GM12874 (cell line): Measurements from ENCODE around the gene PTPRD.

ENCODE experiments used
- TF ChIP-seq, protein P1 (sequence below): IDR thresholded peaks from 2 replicates; pipeline ENCODE4 v1.5.1; 2011; ENCODE audit warnings: low read depth, mild to moderate bottlenecking, control low read depth, low read length, moderate library complexity; ENCODE audit not compliant: insufficient read depth

PTPRD gene

DNA sequence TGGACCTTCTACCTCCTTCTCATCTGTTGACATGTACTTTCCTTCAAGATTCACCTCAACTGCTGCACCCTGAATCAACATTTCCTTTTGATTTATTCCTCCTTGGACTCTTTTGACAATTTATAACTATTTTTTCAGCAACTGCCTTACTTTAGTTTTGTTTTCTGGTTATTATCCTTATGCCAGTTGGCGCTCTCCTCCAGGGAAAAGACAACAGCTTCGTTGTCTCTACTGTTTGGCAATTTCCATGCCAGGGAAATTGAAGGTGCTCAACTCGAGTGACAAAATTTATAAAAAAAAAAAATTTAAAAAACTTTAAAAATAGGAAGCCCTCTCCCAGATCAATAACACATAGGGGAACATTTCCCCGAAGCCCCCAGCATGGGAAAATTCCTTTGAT, 2264.0 kb downstream of the PTPRD start:
- TF ChIP-seq, protein P1, sequence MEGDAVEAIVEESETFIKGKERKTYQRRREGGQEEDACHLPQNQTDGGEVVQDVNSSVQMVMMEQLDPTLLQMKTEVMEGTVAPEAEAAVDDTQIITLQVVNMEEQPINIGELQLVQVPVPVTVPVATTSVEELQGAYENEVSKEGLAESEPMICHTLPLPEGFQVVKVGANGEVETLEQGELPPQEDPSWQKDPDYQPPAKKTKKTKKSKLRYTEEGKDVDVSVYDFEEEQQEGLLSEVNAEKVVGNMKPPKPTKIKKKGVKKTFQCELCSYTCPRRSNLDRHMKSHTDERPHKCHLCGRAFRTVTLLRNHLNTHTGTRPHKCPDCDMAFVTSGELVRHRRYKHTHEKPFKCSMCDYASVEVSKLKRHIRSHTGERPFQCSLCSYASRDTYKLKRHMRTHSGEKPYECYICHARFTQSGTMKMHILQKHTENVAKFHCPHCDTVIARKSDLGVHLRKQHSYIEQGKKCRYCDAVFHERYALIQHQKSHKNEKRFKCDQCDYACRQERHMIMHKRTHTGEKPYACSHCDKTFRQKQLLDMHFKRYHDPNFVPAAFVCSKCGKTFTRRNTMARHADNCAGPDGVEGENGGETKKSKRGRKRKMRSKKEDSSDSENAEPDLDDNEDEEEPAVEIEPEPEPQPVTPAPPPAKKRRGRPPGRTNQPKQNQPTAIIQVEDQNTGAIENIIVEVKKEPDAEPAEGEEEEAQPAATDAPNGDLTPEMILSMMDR: no peak

DNA sequence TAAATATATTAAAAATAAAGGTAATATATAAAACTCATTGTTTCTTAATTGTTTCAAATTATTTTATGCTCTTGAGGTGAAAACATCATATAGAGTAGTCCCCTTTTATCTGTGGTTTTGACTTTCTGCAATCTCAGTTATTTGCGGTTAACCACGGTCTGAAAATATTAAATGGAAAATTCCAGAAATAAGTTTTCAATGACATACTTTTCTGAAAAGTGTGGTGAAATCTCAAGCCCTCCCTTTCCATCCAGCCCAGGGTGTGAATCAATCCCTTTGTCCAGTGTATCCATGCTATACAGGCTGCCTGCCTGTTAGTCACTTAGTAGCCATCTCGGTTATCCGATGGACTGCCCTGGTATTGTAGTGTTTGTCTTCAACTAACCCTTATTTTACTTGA, 2266.5 kb downstream of the PTPRD start:
- TF ChIP-seq, protein P1: no peak

DNA sequence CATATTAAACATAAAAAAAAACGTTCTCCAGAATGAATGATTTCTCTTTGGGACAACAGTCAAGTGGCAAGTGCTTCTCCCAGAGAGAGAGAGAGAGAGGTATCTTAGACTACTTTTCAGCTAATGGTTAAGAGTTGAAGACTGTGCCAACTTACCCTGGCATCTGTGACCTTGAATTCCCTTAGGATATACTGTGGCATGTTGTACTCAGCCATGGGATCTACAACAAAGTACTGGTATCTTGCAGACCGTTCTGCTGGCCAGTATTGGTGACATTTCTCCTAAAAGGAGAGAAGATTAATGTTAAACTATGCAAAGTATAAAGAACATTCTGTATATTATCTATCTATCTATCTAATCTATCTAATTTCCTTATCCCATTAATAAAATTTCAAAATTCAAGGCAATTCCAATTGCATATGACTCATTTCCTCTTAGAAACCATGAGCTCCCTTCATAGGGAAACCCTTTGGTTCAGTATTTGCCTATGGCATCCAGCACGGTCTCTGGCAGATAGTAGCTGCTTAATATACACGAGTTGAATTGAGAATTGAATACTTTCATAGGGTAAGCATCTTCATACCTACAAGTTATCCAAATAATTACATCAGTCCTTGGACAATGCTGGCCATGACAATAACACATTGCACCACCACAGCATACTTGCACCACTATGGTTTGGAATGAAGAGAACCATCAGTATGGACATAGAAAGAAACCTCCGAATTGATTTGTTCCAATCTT, 2273.9 kb downstream of the PTPRD start:
- TF ChIP-seq, protein P1: no peak

DNA sequence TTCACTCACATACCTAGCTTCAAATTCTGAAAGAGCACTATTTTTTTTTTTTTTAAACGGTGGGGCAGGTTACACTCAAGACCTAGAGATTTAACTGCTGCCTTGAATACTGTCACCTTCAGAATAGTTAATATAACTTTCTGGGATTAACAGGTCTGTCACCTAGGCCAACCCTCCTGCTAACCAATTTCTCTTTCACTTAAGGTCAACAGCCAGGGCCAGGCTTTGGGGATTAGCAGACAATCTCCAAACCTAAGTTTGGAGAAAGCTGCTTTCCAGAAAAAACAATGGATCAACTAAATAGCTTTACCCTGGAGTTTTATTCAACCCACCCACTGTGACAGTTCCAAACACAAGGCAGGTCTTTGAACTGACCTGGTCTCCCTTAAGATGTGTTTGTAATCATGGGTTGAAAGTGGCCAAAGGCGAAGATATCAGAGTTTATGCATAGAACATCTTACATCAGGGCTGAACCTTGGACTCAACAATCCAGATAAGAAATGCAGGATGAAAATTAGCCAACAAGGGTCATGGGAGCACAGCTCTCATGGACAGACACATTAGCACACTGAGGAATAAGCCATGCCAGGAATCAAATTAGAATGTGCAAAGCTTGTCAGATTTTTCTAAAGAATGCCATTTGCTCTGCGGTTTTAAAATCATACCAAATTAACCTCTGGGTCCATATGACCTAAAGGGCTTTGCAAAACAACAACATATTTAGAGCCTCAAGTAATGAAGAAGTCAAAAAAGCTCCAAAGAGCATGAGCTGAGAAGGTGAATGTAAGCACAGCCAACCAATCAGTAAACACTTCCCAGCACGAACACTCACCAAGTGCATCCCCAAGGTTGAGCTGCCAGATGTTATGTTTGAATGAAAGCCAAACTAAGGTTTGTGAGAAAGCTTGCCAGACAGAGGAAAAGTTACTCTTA, 2274.7 kb downstream of the PTPRD start:
- TF ChIP-seq, protein P1: no peak

DNA sequence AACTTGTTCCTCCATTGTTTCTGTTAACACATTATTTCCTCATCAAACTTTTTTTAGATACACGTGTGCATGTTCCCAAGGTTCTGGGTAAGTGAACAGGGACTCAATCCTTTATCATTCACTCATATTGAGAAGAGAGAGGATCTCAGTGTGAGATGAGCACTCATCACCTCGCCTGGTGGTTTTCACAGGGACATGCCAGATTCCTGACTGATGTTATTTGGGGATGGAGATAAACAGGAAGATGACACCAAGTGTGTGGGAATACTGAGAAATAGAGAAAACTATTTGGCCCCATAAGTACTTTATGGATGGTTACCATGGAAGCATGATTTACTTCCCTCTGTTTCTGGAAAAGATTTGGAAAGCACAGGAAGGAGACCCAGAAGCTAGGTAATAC, 2279.9 kb downstream of the PTPRD start:
- TF ChIP-seq, protein P1: no peak

DNA sequence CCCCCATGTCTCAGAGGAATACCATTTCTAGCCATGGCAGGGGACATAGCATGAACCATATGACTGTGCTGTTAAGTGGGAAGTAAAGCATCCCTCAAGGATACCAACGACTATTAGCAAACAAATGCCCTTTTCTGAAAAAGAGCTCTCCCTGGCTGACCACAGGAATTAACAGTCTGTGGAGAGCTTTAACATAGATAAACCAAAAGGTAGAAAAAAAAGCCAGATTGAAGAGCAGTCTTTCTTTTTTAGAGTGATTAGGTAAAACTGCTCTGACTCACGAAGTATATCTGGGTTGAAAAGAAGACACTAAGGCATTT, 2280.5 kb downstream of the PTPRD start:
- TF ChIP-seq, protein P1: no peak

DNA sequence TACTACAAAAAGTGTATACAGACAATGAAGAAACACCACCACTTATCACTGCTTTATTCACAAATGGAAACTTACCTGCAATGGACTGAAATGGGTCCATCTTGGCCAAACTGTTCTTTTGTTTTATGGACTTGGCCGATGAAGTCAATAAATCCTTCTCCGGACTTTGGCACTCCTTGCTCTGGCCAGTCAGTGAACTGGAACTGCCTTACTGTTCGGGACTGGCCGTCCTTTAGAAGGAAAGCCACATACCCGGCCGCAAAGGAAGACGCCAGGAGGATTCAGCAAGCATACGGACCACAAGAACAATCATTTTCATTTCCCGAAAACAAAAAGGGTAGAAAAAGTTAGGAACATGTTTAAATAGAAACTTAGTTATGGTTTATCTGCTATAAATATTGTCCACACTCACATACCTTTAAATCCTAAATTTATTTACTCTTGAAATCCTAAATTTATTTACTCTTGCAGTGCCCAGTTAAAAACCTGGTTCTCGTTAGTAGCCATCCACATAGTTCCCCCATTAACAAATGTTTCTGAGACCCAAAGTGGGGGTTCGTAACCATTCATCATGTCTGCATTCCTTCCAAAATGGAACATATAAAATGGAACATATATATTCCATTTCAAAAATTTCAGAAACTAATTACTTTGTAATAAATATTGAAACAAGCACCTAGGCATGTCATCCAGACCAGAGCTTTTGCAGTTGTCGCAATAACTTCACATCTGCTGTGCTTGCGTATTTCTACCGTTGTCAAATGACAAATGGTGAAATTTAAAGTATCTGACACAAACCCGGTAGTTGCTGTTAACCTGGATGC, 2281.1 kb downstream of the PTPRD start:
- TF ChIP-seq, protein P1: no peak
